Fibroblast of the conjunctiva (primary cell): ENCODE measurements around the gene ECSIT.
A peak's percentile ranks its signal among the peaks of the same experiment; 100 is the strongest.

Experiments used
- DNase-seq: peaks from one replicate; pipeline ENCODE4 v3.0.0-alpha.2; 2010; ENCODE audit warnings: low read depth

Gene ECSIT

DNA sequence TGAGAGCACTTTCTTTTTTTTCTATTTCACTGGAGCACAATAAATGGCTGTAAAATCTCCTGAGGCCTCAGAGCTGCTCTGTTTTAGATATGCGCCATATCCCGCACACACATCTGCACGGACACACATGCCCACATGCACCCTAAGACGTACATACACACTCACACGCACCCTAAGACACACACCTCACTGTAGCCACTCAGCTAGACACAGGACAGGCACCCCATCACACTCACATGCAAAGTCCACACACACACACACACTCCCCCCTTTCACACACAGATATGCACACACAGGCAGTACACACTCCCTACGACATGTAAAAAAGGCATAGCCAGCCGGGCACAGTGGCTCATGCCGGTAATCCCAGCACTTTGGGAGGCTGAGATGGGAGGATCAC, 21.3 kb upstream of the ECSIT start:
- no peak for DNase-seq

DNA sequence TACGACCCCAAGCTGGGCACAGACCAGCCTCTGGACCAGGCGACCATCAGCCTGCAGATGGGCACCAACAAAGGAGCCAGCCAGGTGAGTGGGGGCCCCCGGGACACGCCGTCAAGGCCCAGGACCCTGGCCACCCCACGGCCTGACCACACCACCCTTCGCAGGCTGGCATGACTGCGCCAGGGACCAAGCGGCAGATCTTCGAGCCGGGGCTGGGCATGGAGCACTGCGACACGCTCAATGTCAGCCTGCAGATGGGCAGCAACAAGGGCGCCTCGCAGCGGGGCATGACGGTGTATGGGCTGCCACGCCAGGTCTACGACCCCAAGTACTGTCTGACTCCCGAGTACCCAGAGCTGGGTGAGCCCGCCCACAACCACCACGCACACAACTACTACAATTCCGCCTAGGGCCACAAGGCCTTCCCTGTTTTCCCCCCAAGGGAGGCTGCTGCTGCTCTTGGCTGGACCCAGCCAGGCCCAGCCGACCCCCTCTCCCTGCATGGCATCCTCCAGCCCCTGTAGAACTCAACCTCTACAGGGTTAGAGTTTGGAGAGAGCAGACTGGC, 20.5 kb upstream of the ECSIT start:
- DNase-seq = no peak

DNA sequence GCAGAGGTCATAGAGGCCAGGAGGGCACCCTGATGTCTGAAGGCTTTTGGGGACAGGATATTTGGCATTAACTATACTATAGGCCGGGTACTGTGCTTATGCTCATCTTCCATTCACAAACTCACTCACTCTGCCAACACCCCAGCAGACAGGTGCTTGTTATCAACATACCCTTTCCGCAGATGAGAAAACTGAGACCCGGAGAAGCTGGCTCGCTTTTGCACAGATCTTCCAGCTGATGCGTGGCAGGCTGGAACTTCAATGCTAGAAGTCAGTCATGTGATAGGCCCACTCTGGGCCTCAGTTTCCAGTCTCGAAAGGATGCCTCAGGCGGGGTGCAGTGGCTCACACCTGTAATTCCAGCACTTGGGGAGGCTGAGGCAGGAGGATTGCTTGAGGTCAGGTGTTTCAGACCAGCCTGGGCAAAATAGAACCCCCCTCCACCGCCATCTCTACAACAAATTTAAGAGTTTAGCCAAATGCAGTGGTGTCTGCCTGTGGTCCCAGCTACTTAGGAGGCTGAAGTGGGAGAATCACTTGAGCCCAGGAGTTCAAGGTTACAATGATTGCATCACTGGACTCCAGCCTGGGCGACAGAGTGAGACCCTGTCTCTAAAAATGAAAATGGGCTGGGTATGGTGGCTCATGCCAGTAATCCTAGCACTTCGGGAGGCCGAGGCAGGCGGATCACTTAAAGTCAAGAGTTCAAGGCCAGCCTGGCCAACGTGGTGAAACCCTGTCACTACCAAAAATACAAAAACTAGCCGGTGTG, 19.2 kb upstream of the ECSIT start:
- no peak for DNase-seq

DNA sequence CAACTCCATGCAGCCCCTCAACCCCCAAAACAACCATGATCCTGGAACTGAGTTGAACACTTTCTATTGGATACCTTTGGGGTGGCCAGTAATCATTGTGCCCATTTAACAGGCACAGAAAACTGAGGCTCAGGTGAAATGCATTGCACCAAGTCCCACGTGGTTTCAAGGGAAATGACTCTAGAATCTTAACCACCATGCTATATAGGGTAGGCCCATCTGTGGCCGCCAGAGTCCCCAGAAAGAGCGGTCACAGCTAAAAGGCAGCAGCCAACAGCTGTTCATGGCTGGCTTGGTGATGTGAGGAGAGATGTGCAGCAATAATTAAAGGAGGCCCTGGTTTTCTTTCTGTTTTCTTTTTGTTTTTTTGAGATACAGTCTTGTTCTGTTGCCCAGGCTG, 12.3 kb upstream of the ECSIT start:
- no peak for DNase-seq

DNA sequence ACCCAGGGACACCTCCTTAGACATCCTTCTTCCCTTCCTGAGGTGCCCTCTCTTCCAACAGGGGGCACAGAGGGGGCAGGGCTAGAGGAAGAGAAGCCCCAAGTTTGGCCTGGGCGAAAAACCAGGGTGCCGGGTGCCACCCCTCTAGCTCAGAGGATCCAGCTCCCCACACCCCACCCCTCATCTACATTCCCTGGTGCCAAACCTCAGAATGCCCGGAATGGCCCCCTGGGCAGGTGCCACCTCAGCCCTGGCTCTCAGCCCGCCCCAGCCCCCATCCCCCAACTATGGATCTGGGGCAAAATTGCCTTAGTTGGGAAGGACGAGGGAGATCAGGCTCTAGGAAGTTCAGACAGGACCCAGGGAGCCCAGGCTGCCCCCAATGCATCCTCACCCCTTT, 11.7 kb upstream of the ECSIT start:
- no peak for DNase-seq

DNA sequence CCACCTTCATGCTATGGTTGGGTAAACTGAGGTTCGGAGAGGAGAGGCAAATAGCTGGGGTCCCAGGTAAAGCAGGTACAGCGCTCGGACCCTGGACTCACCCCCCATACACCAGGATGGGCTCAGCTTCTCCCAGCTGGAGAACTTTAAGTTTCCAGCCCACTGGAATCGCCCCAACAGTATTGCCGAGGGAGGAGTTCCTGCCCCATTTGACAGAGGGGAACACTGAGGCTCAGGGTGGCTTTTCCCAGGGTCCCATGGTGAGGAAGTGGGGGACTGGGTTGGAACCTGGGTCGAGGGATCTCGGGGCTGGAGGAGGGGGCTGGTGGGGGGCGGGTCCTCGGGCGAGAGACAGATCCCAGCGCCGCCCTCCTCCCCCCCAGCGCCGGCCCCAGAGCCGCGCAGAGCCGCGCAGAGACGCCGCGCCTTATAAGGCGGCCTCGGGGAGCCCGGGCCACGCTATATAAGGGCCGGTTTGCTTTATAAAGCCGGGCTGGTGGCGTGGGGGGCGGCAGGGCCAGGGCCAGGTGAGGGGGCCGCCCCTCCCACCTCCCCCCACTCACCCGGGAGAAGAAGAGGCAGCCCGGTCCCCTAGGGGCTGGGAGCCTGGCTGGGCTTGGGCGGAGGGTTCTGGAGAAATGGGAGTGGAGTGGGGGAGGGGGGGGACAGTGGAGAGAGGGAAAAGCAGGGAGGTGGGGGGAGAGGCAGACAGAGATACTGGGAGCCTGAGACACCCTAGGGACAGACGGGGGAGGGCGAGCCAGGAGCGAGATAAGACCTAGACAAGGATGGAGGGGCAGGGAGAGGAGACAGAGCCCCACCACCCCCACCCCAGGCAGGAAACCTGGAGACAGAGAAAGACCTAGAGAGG, 10.8 kb upstream of the ECSIT start:
- no peak for DNase-seq

DNA sequence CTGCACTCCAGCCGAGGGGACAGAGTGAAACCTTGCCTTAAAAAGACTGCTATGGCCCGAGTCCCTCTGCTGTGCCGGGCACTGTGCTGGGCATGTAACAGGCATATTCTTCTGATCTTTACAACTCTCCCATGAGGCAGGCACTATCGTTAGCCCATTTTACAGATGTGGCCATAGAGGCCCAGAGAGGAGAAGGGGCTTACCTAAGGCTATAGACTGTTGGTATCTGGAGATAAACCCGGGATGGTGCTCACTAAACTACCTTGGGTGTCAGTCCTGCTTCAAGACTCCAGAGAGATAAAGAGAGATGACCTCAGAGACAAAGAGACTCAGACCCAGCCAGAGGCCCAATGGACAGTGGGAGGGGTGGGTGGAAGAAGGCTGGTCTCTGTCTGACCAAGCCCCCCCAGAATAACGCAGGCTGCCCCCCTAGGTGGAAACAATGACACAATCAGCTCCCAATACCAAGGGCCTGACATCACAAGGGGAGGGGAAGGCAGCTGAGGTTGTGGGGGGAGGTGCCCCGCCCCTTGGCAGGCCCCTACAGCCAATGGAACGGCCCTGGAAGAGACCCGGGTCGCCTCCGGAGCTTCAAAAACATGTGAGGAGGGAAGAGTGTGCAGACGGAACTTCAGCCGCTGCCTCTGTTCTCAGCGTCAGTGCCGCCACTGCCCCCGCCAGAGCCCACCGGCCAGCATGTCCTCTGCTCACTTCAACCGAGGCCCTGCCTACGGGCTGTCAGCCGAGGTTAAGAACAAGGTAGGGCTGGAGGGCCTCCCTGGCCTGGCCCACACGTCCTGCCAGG, 9.5 kb upstream of the ECSIT start, which contains the start of gene CNN1:
Gene CNN1 (plus strand): TSS at position 620 of the 805 bp plus-strand sequence. CDS start 77 bp downstream, at position 697.
- peak; percentile 37 for DNase-seq

DNA sequence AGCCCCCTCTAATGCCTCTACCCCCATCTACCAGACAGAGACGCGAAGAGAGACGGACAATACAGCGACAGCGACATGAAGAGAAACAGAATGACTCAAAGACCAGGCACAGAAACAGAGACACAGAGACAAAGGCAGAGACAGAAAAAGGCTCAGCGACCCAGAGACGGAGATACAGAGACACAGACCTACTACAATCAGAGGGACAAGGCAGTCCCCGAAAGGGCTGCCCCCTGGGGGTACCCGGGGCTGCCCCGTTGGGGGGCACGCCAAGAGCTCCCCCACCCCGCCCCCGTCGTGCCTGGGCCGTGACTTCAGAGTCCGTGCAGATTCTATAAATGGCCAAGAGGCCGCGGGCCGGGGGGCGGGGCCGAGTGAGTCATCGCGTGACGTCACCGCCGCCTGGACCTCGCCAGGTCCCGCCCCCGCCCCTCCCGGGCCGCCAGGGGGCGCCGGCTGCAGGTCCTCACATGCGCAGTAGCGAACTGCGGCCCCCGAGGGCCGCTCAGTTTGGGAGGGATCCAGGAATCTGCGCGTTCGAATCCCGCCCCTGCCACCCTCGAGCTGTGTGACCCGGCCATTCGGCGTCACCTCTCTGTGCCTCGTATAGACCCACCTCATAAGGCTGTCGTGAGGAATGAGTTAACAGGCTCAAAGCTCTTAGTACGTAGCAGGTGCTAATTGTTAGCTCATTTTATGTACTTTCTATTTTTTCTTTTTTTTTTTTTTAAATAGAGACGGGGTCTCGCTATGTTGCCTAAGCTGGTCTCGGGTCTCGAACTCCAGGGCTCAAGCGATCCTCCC, 7.1 kb upstream of the ECSIT start:
- peak; percentile 79 for DNase-seq

DNA sequence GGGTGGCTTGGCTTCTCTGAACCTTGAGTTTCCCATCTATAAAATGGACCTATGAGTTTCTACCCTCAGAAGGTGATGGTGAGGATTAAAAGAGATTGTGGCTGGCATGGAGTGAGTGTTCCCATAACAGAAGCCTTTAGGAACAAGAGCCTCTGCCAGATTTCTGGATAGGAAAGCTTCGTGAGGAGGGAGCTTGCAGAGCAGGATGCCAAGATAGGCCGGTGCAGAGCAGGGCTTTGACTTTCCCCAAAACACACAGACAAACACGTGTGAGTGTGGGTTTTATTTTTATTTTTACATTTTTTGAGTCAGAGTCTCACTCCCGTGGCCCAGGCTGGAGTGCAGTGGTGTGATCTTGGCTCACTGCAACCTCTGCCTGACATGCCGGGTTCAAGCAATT, 6.0 kb upstream of the ECSIT start:
- no peak for DNase-seq

DNA sequence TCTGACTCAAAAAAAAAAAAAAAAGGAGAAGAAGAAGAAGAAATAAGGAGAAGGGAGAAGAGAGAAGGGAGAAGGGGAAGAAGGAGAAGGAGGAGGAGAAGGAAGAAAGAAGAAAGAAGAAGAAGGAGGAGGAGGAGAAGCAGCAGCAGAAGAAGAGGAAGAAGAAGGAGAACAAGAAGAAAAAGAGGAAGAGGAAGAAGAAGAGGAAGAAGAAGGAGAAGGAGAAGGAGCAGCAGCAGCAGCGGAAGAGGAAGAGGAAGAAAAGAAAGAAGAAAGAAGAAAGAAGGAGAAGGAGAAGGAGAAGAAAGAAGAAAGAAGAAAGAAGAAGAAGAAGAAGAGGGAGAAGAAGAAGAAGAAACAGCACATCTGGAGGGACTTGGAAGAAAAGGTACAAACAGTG, 5.6 kb upstream of the ECSIT start:
- no peak for DNase-seq

DNA sequence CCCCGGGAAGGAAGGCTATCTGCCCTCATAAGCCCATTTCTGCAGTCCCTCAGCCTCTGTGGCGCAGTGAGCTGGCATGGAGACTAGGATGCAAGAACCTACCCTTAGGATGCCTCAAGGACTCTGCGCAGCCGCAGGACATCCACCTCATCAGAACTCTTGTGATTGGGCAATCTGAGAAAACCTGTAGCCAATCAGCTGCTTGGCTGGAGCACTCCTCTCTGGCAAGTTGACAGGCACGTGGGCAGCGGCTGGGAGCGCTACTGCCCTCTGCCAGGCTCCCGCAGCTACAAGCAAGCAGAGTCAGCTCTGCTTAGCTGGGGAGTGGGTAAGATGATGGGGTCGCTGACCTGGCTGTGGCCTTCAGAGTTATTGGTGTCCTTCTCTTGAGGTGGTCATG, 1.5 kb upstream of the ECSIT start:
- peak; percentile 77 for DNase-seq

DNA sequence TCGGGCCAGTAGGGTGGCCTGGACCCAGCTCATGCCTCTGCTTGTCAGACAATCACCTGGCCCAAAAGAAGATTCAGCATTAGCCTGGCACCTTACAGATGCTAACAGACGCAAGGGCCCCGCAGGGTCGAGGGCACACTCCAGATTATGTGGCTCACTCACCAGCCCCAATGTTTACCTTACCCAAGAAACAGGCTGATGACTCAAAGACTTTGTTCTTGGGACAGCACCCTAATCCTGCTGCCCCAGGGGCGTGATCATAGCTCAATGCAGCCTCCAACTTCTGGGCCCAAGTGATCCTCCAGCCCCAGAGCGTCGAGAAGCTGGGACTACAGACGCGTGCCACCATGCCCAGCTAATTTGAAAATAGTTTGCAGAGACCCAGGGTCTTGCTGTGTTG, 9.8 kb downstream of the ECSIT start:
- no peak for DNase-seq

DNA sequence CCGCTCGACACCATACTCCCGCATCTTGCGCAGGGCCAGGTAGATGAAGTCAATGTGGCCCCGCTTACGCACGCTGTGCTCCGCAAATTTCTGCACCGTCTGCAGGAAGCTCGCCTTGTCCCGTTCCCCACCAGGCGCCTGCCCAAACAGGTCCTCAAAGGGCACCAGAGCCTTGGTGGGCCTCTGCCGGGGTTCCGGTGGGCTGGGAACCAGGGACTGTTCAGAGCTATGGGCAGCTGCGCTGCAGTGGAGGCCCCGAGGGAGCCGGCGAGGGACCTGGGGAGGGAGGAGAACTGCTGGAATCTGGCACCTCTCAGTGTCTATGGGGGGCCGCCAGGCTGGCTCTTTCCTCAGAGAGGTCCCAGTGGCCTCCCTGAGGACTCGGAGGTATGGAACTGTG, 15.0 kb downstream of the ECSIT start:
- no peak for DNase-seq

DNA sequence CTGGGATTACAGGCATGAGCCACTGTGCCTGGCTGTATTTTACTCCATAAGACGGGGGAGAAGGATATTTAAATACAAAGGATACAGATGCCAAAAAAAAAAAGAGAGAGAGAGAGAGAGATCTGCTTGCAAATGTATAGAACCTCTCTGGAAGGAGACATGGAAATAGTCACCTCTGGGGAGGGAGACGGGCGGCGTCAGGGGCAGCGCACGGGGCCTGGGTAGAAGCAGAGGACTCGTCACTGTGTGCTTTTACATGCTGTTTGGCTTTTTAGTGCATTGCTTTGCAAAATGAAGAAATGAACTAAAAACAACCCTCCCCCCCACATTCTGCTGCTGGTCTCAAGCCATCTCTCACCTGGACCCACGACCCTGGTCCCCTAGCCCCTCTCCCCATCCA, 18.5 kb downstream of the ECSIT start:
- DNase-seq = no peak

DNA sequence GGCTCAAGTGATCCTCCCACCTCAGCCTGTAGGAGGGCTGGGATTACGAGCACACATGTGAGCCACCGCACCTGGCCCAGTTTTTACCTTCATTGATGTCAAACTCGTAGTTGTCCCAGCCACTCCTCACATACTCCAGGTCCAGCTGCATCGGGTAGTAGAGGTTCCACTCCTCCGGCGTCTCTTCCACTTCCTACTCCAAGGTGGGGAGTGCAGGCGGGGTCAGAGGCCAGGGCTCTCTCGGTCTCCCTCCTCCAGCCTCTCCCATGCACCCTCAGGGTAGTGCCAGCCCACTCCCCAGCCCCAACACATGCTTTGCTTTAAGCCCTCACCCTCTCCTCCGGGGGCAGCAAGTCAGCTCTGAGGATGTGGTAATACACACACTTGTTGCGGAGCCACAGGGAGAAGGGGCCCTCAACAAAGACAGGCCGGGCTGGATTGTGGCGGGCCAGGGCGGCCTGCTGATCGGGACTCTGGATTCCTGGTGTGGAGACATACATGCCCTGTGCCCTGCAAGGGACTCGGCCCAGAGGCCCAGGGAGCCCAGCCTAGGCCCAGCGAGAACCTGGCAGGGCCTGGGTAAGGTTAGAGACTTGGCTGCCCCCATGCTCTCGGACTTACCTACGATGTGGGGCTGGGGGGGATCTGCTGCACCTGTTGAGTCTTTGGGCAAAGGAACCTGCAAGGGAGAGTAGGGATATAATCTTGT, 21.4 kb downstream of the ECSIT start:
- DNase-seq = no peak

DNA sequence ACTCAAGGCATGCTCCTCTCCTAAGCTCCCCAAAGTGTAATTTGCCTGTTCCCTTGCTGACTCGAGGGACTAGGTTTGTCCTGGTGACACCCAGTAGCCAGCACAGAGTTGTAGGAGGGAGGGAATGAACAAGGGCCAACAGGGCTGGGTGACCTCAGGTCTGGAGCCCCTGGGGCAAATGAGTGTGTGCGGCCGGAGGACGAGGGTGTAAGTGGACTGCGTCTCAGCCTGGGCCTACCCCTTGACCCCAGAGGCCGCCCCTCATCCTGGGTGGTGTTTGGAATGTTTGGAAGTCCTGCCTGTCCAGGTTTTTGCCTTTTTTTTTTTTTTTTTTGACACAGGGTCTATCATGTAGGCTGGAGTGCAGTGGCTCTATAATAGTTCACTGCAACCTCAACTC, 22.0 kb downstream of the ECSIT start:
- DNase-seq = no peak

DNA sequence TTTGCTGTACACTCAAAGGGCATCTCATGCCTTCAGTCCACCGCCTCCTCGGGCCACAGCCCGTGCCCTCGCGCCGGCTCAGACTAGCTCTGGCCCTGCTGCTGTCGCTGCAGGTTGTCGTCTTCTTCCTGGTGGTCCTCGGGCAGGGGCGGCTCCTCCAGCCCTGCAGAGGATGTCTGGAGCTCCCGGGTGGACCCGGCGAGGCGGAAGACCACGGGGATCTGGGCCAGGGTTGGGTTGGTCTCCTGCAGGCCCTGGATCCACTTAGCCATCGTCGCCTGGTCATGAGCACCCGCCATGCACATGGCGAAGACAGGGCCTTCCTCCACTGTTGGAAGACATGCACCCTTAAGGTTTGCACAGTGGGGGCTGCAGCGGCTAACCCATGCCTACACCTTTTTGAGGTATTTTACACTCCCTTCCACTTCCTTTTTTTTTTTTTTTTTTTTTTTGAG, 22.8 kb downstream of the ECSIT start:
- no peak for DNase-seq

DNA sequence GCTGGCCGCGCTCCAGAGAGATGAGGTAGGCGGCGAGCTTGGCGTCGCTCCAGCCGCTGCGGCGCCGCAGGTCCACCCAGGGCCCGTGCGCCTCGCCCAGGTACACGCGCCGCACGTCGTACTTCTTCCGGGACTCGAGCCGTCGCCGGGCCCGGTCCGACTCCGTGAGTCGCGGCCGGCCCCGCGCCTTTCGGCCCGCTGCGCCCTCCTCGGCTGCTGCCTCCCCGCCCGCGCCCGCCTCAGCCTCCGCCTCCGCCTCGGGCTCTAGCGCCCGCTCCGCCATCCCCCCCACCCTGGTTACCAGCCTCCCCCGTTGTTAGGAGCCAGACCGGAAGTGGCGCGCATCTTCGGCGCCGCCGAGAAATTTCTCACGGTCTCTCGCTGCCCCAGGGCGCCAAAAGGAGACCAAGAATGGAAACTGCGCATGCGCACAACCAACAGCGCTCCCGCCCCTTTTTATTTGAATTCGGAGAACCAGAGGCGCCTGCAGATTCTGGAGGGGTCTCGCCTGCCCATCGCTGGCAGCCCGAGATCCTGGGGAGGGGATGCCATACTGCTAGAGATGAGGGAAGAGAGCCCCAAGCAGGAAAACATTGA, 23.3 kb downstream of the ECSIT start, which contains the start of gene ZNF653:
Gene ZNF653 (minus strand): TSS at position 336 of the 597 bp plus-strand sequence. CDS start 53 bp downstream, at position 283.
- DNase-seq = peak; percentile 88

DNA sequence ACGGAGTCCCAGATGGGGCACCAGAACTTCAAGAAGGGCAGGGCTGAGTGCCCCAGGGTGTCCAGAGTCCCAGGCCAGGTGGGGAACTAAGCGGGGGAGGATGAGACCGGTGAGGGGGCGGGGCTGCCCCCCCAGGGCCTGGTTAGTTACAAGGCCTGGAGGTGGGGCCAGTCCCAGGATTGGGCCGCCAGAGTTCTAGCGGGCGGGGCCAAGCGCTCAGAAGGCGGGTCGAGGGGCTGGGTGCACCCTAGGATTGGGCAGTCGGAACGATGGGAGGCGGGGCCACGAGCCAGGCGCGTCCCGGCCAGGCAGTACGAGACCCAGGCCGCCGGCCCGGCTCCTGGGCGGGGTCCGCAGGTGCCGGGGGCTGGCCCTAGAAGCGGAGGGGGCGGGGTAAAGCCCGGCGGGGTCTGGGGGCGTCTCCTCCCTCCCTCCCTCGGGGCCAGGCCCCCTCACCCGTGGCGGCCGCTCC, 23.9 kb downstream of the ECSIT start:
- peak; percentile 91 for DNase-seq

DNA sequence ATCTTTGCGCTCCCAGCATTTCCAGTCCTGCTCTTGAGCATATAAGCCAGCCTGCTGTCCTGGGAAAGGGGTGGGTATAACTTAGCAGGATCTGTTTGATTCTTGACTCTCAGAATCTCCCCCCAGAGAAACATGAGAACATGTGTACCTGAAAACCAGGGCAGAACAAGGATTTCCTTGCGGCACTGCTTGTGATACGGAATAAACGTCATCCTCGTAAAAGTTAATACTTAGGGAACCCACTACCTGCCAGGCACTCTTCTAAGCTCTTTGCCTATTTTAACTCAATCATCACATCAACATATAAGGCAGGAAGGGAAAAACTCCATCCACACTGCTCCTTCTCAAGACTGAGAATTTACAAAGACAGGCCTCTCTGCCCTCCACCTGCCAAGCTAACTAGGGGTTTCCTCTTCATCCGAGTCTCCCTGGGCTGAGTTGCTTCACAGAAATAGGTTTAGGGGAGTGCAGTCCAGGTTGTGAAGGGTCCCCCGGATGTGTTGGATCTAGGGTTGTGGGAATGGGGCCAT, 24.4 kb downstream of the ECSIT start:
- no peak for DNase-seq
